Measurements from ENCODE around the gene PHLDB1. TPM values are rescaled to one million over a fixed set of nuclear protein-coding genes. Genes with fewer than 3 reads are reported as not detected.

Gene PHLDB1
- total RNA-seq, 1 donor: 93.5 TPM

- H3K4me3 ChIP-seq (ENCODE audit: low read depth, low read length): no peak overlapping the region
- no peak for TF ChIP-seq CTCF (IDR thresholded peaks at IDR 0.05; ENCODE audit: insufficient read depth, low read length)
- no peak for DNase-seq (ENCODE audit: low read depth)
These were observed 34.1 kb downstream of the PHLDB1 start for GRCh38 chr11:118641397-118642019.

GRCh38 chr11:118643142-118643994 lies 36.0 kb downstream of the PHLDB1 start:
- TF ChIP-seq CTCF (IDR thresholded peaks at IDR 0.05; ENCODE audit: insufficient read depth, low read length): no peak
- no peak overlapping the region for H3K4me3 ChIP-seq (ENCODE audit: low read depth, low read length)
- no peak for DNase-seq (ENCODE audit: low read depth)

- H3K4me3 ChIP-seq (ENCODE audit: low read depth, low read length): no peak overlapping the region
- DNase-seq (ENCODE audit: low read depth): no peak
- TF ChIP-seq CTCF (IDR thresholded peaks at IDR 0.05; ENCODE audit: insufficient read depth, low read length): no peak
These were observed 36.6 kb downstream of the PHLDB1 start for GRCh38 chr11:118643995-118644345.

- no peak for TF ChIP-seq CTCF (IDR thresholded peaks at IDR 0.05; ENCODE audit: insufficient read depth, low read length)
These were observed 37.1 kb downstream of the PHLDB1 start for GRCh38 chr11:118644496-118644895.

GRCh38 chr11:118645066-118645715 lies 37.8 kb downstream of the PHLDB1 start:
- TF ChIP-seq CTCF (IDR thresholded peaks at IDR 0.05; ENCODE audit: insufficient read depth, low read length): no peak
- DNase-seq (ENCODE audit: low read depth): no peak
- H3K4me3 ChIP-seq (ENCODE audit: low read depth, low read length): no peak overlapping the region

More at GRCh38 chr11:118644496-118644895, 37.1 kb downstream of the PHLDB1 start:
- H3K4me3 ChIP-seq (ENCODE audit: low read depth, low read length): no peak overlapping the region
- DNase-seq (ENCODE audit: low read depth): no peak

- TF ChIP-seq CTCF (IDR thresholded peaks at IDR 0.05; ENCODE audit: insufficient read depth, low read length): no peak
- DNase-seq (ENCODE audit: low read depth): no peak
- no peak overlapping the region for H3K4me3 ChIP-seq (ENCODE audit: low read depth, low read length)
These were observed 39.0 kb downstream of the PHLDB1 start for GRCh38 chr11:118646393-118646792.

All from fibroblast of the aortic adventitia (primary cell).